ENCODE results near the gene AMER2. TPM values are rescaled to one million over a fixed set of nuclear protein-coding genes. Genes with fewer than 3 reads are reported as not detected.
A peak's percentile ranks its signal among the peaks of the same experiment; 100 is the strongest.

AMER2 gene
- total RNA-seq, 2 donors from 2014 or later: not detected

- H3K9me3 ChIP-seq: no peaks in the 10 kb centered on the region
- H3K4me1 ChIP-seq (ENCODE audit: control insufficient read depth in 1 of 2, low read depth in 2 of 2): no peaks in the 10 kb centered on the region
- H3K27me3 ChIP-seq (replicated peaks; ENCODE audit: insufficient read depth): no peaks in the 10 kb centered on the region
- H3K36me3 ChIP-seq: no peaks in the 10 kb centered on the region
- no peak for DNase-seq (ENCODE audit: low spot score)
- no peak overlapping the region for H3K4me3 ChIP-seq
- no peak for TF ChIP-seq CTCF (IDR thresholded peaks at IDR 0.05)
- no peak overlapping the region for H3K27ac ChIP-seq
- ATAC-seq (ENCODE audit: insufficient number of reproducible peaks, low FRiP score, low read depth): no peak
Observed at GRCh38 chr13:25117312-25117711, 54.8 kb downstream of the AMER2 start.

DNA sequence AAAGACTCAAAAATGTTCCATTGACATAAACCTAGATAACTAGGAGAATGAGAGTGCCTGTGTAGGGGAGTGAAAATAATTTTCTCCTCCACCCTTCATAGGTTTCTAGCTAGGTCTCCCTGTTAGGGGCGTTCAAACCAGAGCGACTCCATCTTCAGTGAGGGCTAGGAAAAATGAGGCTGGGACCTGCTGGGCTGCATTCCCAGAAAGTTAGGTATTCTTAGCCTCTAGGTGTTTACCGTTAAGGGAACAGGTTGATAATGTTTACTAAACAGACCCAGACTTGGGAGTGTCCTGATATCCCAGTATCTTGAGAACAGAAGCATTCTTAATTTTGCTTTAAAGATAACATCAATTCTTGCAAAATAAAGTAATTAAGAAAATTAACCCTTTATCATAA, 56.0 kb downstream of the AMER2 start:
- no peak for TF ChIP-seq CTCF (IDR thresholded peaks at IDR 0.05)
- H3K4me1 ChIP-seq (ENCODE audit: control insufficient read depth in 1 of 2, low read depth in 2 of 2): no peaks in the 10 kb centered on the region
- DNase-seq (ENCODE audit: low spot score) (no peak), ATAC-seq (ENCODE audit: insufficient number of reproducible peaks, low FRiP score, low read depth) (no peak)
- H3K36me3 ChIP-seq: no peaks in the 10 kb centered on the region
- no peak overlapping the region for H3K4me3 ChIP-seq
- no peaks in the 10 kb centered on the region for H3K27me3 ChIP-seq (replicated peaks; ENCODE audit: insufficient read depth)
- H3K27ac ChIP-seq: no peak overlapping the region
- no peaks in the 10 kb centered on the region for H3K9me3 ChIP-seq

- no peak overlapping the region for H3K27ac ChIP-seq
- no peaks in the 10 kb centered on the region for H3K36me3 ChIP-seq
- no peaks in the 10 kb centered on the region for H3K9me3 ChIP-seq
- DNase-seq (ENCODE audit: low spot score) (no peak), ATAC-seq (ENCODE audit: insufficient number of reproducible peaks, low FRiP score, low read depth) (no peak)
- TF ChIP-seq CTCF (IDR thresholded peaks at IDR 0.05): peak; percentile 52
- no peak overlapping the region for H3K4me3 ChIP-seq
- H3K4me1 ChIP-seq (ENCODE audit: control insufficient read depth in 1 of 2, low read depth in 2 of 2): no peaks in the 10 kb centered on the region
- no peaks in the 10 kb centered on the region for H3K27me3 ChIP-seq (replicated peaks; ENCODE audit: insufficient read depth)
Observed at GRCh38 chr13:25114220-25114619, 57.9 kb downstream of the AMER2 start.

- no peak for TF ChIP-seq CTCF (IDR thresholded peaks at IDR 0.05)
- DNase-seq (ENCODE audit: low spot score): no peak
Observed at GRCh38 chr13:25112695-25113255, 59.3 kb downstream of the AMER2 start.

More at GRCh38 chr13:25112695-25113255, 59.3 kb downstream of the AMER2 start:
- H3K4me3 ChIP-seq: no peak overlapping the region
- no peaks in the 10 kb centered on the region for H3K36me3 ChIP-seq
- no peaks in the 10 kb centered on the region for H3K4me1 ChIP-seq (ENCODE audit: control insufficient read depth in 1 of 2, low read depth in 2 of 2)
- H3K9me3 ChIP-seq: no peaks in the 10 kb centered on the region
- H3K27me3 ChIP-seq (replicated peaks; ENCODE audit: insufficient read depth): no peaks in the 10 kb centered on the region
- no peak overlapping the region for H3K27ac ChIP-seq
- no peak for ATAC-seq (ENCODE audit: insufficient number of reproducible peaks, low FRiP score, low read depth)

Other genes with a start within 250 kb of the AMER2 start
- gene PABPC3, start 76.2 kb downstream of the AMER2 start, total RNA-seq: not detected
- 10 to 100 TPM; 13.8 to 28.9 TPM for gene MTMR6, start 115.2 kb upstream of the AMER2 start, total RNA-seq
- 10 to 100 TPM; 43.9 to 65.0 TPM for gene NUP58, start 129.3 kb upstream of the AMER2 start, total RNA-seq
- gene ATP8A2, start 199.7 kb upstream of the AMER2 start, total RNA-seq: 1 to 10 TPM in 1 of 2 donors, under 1 TPM in 1; 0.41 to 1.6 TPM

Data from thoracic aorta (tissue), 2 donors.